Measurements from ENCODE around the gene STMND1.

DNA sequence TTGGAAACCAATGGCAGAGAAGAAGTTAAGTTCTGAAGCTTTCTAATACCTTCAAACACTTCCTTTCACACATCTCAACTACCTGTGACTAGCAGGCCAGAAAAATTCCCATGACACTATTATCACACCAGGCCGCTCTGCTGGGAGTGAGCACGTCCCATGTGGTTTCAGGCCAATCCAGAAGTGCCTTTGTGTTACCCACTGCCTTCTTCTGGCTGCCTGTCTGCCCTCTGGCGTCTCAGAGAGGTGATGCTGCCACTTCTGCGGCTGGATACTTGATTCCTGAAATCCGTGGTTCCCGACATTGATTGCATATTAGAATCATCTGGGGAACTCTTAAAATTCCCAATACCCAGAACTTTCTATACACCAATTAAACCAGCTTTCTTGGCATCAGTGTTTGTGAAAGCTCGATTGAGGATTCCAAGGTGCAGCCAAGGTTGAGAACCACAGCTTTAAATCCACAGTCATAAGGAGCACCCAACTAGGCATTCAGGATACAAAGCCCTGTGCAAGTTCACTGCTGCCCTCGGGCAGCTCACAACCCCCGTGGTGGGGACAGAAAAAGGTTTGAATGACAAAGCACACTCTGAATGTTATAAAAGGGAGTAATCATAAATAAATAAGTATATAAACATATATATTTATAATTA is 65.6 kb downstream of the STMND1 start:
- TF ChIP-seq CTCF (IDR thresholded peaks at IDR 0.05) (no peak), POLR2A (IDR thresholded peaks at IDR 0.05) (no peak)
